Nephron progenitor cell (in vitro differentiated cells): ENCODE measurements around the gene SKAP2.

ENCODE experiments used
- DNase-seq: peaks from one replicate; pipeline ENCODE4 v3.0.0; 2021
- H3K27ac Mint-ChIP-seq: 2 replicates; pipeline ENCODE4 v1.8.0; 2021; ENCODE audit warnings: mild to moderate bottlenecking, moderate library complexity, mixed read lengths
- H3K27me3 Mint-ChIP-seq: 2 replicates; pipeline ENCODE4 v1.8.0; 2021; ENCODE audit warnings: mild to moderate bottlenecking, low read depth, mixed read lengths; ENCODE audit not compliant: poor library complexity
- H3K36me3 Mint-ChIP-seq: 2 replicates; pipeline ENCODE4 v1.8.0; 2021; ENCODE audit warnings: low read depth, mixed read lengths
- H3K4me1 Mint-ChIP-seq: 2 replicates; pipeline ENCODE4 v1.8.0; 2021; ENCODE audit warnings: mixed read lengths
- H3K4me3 Mint-ChIP-seq: 2 replicates; pipeline ENCODE4 v1.8.0; 2021; ENCODE audit warnings: mild to moderate bottlenecking, moderate library complexity, mixed read lengths
- H3K9me3 Mint-ChIP-seq: 2 replicates; pipeline ENCODE4 v1.8.0; 2021; ENCODE audit warnings: mild to moderate bottlenecking, moderate library complexity, mixed read lengths
- TF ChIP-seq, protein P1 (sequence below): fragments of 200-600 bp; sonication (generic); IDR thresholded peaks from 2 replicates; pipeline ENCODE4 v1.5.0; 2021; ENCODE audit warnings: antibody characterized with exemption

Gene SKAP2

GRCh38 chr7:26714438-26714837 lies 150.0 kb downstream of the SKAP2 start:
- Mint-ChIP-seq H3K36me3 (peaks cover 24% of the 10 kb centered on the region), H3K4me3 (no peak overlapping the region), H3K9me3 (no peaks in the 10 kb centered on the region), H3K27me3 (peaks cover 6% of the 10 kb centered on the region), H3K4me1 (peaks cover 4% of the 10 kb centered on the region), H3K27ac (no peak overlapping the region)
- TF ChIP-seq, protein P1, sequence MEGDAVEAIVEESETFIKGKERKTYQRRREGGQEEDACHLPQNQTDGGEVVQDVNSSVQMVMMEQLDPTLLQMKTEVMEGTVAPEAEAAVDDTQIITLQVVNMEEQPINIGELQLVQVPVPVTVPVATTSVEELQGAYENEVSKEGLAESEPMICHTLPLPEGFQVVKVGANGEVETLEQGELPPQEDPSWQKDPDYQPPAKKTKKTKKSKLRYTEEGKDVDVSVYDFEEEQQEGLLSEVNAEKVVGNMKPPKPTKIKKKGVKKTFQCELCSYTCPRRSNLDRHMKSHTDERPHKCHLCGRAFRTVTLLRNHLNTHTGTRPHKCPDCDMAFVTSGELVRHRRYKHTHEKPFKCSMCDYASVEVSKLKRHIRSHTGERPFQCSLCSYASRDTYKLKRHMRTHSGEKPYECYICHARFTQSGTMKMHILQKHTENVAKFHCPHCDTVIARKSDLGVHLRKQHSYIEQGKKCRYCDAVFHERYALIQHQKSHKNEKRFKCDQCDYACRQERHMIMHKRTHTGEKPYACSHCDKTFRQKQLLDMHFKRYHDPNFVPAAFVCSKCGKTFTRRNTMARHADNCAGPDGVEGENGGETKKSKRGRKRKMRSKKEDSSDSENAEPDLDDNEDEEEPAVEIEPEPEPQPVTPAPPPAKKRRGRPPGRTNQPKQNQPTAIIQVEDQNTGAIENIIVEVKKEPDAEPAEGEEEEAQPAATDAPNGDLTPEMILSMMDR: no peak
- no peak for DNase-seq

- H3K4me3 Mint-ChIP-seq: no peak overlapping the region
- H3K36me3 Mint-ChIP-seq: peaks cover 20% of the 10 kb centered on the region
- no peaks in the 10 kb centered on the region for H3K9me3 Mint-ChIP-seq
- no peak overlapping the region for H3K27ac Mint-ChIP-seq
- peaks cover 2% of the 10 kb centered on the region for H3K27me3 Mint-ChIP-seq
- TF ChIP-seq, protein P1: no peak
- H3K4me1 Mint-ChIP-seq: no peaks in the 10 kb centered on the region
- DNase-seq: no peak
Observed at GRCh38 chr7:26714006-26714405, 150.4 kb downstream of the SKAP2 start.

DNA sequence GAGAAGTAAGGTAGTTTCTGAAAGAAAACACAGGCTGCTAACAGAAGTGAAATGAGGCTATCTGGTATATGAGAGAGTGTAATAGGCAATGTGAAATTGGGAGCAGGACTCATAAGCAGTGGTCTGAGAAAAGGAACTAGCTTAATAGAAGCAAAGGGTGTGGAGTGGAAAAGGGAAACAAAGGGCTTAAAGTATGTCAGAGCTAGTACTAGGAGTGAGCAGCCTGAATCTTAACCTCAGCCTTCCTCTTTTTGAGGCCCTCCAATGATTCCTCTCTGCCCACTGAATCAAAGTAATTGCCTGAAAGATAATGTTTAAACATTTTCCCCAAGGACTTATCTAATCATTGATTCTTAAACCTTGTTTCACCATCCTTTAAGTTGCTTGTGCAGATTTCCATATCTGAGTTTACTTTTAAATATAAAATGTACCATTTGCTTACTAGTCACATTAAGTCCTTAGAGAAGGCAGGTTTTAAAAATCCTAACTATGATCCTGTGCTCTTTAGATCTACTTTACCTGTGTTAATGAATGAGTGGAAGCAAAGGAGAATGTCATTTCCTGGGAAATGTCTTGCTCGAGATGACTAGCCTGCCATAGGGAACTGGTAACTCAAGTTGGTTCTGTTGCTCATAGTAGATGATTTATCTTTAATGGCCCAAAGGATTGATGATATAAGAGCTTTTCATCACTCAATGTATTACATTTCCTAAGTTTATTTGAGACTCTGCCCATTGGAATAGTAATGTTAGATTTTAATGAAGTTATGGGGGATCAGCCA lies 155.0 kb downstream of the SKAP2 start:
- H3K4me1 Mint-ChIP-seq: no peaks in the 10 kb centered on the region
- H3K27ac Mint-ChIP-seq: peak overlapping the region; percentile 1

DNA sequence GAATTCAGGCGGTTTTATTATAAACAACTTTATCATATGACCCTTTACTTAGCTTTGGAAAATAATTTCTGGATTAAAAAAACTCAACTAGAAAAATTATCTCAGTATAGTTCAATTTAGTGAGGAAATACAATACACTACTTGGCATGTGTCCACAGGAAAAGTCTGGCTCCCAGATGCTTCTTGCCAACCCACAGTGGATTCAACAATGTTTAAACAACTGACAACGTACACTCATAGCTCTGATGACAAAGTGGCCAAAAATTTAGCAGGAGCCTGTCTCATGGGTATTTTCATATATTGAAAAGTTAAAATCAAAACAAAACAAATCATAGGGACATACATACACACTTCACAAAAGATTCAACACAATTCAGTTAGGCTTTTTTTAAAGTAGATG lies 158.8 kb downstream of the SKAP2 start:
- Mint-ChIP-seq H3K27me3 (no peaks in the 10 kb centered on the region), H3K27ac (no peak overlapping the region), H3K9me3 (no peaks in the 10 kb centered on the region), H3K4me1 (peaks cover 5% of the 10 kb centered on the region), H3K36me3 (peaks cover 5% of the 10 kb centered on the region), H3K4me3 (no peak overlapping the region)
- no peak for DNase-seq
- TF ChIP-seq, protein P1: no peak

More for the DNA sequence above, 155.0 kb downstream of the SKAP2 start:
- no peak for DNase-seq
- no peak overlapping the region for H3K4me3 Mint-ChIP-seq
- TF ChIP-seq, protein P1: no peak
- H3K27me3 Mint-ChIP-seq: no peaks in the 10 kb centered on the region
- H3K36me3 Mint-ChIP-seq: peaks cover 9% of the 10 kb centered on the region
- no peaks in the 10 kb centered on the region for H3K9me3 Mint-ChIP-seq

DNA sequence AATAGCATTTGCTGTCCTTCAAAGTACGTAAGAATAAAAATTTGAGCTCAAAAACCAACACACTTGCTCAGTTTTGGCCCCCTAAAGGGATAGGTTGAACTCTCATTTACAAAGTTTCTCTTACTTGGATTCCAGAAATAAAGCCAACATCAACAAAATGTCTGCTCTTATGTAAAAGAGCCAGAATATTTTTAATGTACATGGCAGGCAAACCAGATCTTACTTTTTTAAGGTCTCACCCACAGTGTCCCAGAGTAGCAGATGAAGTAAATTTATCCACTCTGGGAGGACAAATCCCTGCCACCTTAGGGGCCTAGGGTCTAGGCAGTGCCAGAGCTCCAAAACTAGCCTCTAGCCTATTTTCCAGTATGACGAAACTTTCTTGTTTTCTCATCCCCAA lies 159.6 kb downstream of the SKAP2 start:
- Mint-ChIP-seq H3K9me3 (no peaks in the 10 kb centered on the region), H3K4me1 (peaks cover 9% of the 10 kb centered on the region), H3K36me3 (peaks cover 5% of the 10 kb centered on the region), H3K27me3 (no peaks in the 10 kb centered on the region), H3K4me3 (no peak overlapping the region), H3K27ac (no peak overlapping the region)
- TF ChIP-seq, protein P1: no peak
- no peak for DNase-seq

GRCh38 chr7:26704036-26704435 lies 160.4 kb downstream of the SKAP2 start:
- Mint-ChIP-seq H3K9me3 (no peaks in the 10 kb centered on the region), H3K27ac (no peak overlapping the region), H3K36me3 (peaks cover 5% of the 10 kb centered on the region), H3K4me1 (peaks cover 9% of the 10 kb centered on the region), H3K4me3 (no peak overlapping the region), H3K27me3 (no peaks in the 10 kb centered on the region)
- TF ChIP-seq, protein P1: no peak
- DNase-seq: no peak
